CD4-positive, alpha-beta T cell treated with Interleukin-17A for 1 hour (primary cell): Measurements from ENCODE around the gene SGCD.

Experiments used
- DNase-seq: peaks from one replicate; pipeline ENCODE4 v3.0.0-alpha.2; 2020

SGCD gene

DNA sequence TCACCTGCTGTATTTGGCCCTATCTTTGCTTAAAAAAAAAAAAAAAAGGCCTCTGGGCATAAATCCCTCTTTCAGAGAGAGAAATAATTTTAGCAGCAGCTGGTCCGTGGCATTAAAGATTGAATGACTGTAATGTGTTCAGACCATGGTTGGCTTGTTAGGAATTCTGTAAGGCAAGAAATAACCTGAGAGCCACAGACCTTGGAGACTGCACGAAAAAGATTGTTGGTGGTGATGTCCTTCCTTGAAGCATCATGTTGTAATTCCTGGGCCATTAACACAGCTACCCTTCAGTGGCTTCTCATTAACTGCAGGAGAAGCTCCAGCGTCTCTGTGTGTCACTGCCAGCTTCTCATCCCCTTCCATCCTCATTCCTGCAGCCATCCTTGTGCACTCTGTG, 79.0 kb downstream of the SGCD start:
- no peak for DNase-seq

DNA sequence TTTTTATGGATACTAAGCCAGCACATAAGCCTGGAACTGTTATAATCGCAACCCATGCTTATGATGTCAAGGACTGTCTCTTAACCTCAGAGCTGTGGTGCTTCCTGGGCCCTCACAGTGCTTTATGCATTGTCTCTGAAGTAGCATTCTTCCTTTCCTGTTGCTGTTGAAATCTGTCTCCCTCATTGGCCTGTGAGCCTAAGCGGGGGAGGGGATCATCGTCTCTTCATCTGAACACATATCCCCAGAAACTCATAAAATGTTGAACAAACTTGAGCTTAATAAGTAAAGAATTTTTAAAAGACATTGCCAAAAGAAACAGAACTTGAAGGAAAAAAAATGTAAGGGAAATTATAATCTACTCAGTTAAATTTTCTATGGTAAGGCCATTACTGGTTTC, 80.3 kb downstream of the SGCD start:
- no peak for DNase-seq

DNA sequence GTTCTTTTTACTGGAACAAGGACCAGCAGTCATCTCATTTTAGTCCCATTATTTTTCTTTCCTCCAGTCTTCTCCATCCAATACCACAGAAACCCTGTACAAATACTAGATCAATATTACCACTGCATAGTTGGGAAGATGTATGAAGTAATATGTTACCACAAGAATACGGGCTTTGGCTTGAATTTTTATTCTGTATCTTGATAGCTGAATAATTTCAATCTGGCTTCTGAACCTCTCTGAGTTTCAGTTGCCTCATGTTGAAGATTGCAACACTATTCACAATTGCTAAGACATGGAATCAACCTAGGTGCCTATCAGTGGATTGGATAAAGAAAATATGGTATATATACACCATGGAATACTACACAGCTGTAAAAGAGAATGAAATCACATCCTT, 82.9 kb downstream of the SGCD start:
- no peak for DNase-seq

DNA sequence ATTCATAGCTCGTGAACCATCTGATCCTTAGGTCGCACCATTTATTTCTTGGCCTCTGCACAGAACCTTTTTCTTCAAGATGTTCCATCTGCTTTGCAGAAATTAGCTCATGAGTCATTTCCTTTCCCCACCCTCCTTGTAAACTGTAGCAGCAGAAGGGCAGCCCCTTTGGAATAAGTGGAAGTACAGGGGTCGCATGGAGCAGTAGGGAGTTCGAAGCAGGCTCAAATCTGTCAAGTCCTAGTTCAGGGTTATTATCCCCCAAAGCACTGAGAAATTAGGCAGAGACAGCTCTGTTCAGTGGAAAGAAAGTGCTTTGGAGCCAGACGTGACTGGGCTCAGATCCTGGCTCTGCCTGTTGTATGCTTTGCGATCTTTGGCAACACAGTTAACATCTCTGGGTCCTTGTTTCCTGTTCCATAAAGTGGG, 84.2 kb downstream of the SGCD start:
- DNase-seq, result no peak

DNA sequence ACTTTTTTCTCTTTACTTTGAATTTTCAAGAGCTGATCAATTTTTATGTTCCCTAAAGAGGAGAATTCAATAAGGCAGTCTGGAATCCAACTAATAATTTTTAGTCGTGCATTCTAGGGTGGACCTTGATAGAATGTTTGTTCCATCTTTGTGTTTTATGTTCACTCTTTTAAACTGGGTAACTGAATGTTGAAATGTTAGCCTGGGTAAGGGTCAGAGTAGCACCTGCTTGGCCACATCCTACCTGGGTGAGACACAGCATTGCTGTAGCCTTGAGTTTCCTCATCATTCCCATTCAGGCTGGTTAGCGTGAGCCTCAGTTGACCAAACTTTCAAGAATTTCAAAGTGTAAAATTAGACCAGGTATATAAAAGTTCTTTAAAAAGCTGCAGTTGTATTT, 85.0 kb downstream of the SGCD start:
- no peak for DNase-seq

DNA sequence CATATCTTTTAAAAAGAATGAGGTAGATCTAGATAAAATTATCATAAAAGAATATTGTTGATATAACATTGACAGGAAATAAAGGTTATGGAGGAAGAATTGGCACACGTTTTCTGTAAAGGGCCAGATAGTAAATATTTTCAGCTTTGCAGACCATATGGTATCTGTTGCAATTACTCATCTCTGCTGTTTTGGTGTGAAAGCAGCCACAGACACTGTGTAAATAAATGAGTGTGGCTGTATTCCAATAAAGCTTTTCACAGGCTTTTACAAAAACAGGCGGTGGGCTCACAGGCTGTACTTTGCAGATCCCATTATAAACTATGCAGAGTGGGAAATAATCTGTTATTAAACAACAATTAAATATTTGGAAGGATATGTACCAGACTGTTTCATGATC, 87.4 kb downstream of the SGCD start:
- no peak for DNase-seq

DNA sequence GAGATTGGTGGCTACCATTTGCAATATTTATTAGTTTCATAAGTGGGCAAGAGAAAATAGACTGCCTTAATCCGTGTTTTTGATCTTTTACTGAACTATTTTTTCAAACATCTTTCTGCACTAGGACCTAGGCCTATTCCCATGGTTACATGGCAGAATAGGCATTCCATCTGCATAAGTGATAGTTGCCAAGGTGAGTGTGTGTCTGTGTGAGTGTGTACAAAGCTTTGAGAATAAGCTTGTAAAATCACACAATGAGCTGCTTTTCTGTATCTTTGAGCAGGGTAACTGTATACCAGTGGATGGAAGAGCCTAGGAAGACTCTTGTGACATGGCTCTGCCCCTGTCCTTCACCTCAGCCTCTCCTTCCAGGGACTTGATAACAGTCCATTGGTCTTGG, 92.7 kb downstream of the SGCD start:
- no peak for DNase-seq

DNA sequence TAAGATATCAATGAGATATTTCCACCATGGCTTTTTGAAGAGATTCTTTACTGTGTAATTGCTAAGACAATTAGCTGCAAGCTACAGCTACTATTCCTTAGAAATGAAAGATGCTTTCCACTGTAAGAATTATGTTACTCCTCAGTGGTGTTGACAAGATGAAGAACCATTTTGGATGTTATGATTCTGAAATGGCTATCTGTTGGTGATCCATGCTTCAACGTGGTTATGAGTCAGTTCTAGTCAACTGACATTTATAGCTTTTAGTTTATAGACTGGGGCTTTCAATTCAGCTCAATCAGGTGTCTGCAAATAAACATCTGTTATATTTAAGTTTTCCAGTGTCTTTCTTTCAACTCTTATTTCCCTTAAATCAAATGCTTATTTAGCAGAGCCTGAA, 93.7 kb downstream of the SGCD start:
- DNase-seq, result no peak

DNA sequence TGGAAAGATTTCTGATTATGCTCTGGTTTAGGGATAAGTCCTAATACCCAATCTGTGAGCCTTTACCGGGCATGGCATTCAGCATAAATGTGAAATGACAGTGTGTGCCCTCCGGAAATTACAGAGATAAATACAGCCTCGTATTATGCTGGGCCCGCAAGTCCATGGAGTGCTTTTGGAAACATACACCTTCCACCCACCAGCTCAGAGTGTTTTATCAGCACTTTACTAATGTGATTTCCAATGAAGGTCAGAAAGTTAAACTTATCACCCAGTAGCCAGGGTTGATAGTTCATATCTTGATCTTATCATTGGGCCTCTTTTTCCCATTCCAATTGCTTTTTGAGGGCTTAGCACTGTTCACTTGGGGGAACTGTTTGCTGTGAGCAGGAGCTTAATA, 94.8 kb downstream of the SGCD start:
- DNase-seq, result no peak

DNA sequence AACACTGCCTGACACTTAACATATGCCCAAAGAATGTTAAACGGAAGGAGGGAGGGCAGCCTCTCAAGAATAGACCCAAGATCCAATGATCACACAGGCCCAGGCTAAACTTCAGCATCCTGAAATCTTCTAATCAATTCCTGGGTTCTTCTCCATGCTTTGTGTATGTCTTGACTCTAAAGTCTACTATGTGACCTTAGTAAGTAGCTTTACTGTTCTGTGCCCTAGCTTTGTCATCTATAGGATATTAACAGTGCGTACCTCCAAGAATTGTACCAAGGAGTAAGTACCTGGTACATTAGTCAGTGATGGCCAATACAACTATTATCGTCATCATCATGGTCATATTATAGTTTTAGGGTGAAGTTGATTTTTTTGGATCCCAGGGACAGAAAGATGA, 96.6 kb downstream of the SGCD start:
- no peak for DNase-seq

DNA sequence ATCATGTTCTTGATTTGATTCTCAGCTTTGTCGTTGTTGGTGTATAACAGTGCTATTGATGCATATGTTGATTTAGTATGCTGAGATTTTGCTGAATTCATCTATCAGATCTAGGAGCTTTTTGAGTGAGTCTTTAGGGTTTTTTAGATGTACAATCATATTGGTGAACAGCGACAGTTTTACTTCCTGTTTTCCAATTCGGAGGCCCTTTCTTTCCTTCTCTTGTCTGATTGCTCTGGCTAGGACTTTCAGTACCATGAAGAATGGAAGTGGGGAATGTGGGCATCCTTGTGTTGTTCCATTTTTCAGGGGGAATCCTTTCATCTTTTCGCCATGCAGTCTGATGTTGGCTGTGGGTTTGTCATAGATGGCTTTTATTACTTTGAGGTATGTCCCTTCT, 100.4 kb downstream of the SGCD start:
- DNase-seq, result no peak

DNA sequence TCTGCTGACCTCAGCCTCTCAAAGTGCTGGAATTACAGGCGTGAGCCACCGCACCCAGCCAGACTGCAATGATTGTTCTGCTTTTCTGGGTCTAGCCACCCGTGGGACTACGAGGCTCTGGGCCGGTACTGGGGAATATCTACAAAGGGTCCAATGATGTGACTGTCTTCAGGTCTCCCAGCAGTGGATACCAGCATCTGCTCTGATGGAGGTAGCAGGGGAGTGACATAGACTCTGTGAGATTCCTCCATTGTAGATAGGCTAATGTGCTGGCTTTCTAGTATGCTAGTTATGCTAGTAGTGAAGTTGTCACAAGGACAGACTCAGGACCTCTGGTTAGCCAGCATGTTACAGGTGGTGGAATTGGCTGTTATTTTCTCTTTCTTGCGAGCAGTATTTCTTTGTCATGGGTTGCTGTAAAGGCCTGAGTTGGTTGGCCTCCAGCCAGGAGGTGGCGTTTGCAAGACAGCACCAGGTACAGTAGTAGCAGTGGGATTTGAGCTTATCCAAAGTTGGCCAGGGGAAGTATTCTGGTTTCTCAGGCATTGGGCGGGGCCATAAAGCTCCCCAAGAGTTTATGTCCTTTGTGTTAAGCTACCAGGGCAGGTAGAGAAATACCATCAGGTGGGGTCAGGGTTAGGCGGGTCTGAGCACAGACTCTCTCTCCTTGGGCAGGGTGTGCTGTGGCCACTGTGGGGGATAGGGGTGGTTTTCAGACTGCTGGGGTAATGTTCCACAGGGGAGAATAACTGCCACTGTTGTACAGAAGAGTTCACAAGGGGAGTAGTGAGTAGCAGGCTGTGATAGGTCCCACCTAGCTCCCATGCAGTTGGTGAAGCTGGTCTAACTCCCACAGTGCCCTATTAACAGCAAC, 105.2 kb downstream of the SGCD start:
- no peak for DNase-seq

DNA sequence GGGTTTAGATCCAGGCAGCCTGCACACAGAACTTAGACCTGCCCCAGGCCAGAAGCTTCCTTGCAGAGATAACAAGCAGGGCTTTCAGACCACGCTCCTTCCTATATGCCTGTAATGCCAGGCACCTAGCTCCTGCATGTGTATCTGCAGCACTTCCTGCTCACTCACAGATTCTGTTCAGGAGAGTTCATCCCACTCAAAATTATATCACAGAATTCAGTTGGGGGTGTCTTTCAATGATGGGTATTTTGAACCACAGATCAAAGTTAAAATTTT, 105.8 kb downstream of the SGCD start:
- DNase-seq, result no peak

DNA sequence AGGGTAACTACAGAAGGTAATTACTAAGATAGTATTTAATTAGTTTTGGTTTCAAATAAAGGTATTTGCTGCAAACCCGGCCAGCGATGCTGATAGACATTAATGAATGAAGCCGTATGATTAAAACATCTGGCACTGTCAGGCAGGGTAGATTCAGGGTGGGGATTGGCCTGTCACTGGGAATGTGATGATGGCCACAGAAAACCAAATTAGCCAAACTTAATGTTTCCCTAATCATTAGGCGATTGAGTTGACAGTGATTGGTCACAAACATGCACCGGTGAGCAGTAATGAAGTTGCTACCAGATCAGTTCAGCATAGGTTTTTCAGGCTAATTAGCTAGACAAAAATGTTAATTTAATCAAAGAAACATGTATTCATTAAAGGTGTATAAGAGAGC, 107.5 kb downstream of the SGCD start:
- DNase-seq, result no peak

DNA sequence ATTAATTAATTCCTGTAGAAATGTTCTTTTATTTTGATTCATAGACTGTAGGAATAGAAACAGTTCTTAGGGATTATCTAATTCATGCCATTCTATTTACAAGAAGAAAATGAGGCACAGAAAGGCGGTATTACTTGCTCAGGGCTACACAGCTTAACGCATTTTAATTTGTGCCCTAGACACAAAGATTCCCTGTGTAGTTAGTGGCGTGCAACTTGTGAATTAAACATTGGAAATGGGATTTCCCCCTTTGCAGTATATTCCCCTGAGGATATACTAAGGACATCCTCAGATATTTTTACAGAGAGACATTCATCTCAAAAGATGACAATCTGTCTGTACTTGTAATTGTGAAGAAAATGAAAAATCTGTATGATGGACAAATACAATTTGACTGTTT, 108.1 kb downstream of the SGCD start:
- no peak for DNase-seq

DNA sequence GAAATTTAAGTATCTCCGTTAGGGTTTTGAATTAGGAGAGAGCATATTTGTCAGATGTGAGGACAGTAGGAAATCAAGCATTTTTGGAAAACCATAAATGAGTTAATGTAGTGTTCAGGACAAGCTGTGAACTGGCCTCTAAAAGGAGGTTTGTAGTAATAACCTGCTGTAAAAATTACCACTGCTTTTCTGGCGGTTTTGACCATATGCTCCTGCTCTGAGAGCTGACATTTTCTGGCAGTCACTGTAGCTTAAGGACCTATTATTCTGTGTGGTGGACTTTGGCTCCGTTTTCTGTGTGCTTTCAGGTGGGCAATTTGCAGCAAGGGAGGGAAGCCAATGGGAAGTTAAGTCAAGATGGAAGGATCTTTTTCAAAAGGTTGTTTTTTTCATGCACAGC, 111.1 kb downstream of the SGCD start:
- DNase-seq, result no peak

DNA sequence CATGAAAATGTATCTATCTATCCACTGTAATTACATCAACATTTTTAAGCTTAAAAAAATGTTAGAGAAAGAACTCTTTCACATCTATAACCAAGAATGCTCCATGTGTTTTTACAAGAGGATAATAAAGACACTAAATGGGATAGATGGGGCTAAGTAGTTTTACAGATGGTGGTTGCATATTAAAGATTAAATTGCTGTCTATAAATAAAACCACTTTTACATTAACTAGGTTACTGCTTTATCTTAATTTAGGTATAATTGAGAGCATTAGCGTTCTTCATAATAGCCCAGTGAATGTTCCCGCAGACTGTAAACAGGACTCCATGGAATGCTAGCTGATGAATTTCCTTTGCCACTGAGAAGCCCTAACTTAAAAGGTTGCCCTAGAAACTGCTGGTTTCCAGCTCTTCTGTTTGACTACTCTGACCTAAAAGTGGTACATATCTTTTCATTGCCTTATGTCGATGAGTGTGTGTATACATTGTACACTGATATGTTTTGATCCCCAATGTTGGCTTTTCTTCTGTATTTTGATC, 117.9 kb downstream of the SGCD start:
- DNase-seq, result no peak

DNA sequence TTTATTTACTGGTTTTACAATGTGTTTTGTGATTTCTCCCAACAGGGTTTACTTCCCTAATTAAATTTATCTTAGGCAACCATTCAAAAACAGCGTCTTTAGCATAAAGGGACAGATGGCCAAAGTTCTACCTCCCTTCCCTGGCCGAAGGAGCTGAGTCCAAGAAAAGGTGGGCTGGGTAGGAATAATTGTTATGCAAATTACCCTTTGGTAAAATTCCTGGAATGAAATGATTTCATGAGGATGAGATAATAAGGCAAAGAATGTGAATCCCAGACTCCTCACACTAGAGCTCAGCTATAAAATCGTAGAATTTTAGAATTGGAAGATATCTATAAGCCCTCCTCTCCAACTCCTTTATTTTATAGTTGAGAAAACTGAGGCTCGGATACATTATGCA, 119.6 kb downstream of the SGCD start:
- no peak for DNase-seq

DNA sequence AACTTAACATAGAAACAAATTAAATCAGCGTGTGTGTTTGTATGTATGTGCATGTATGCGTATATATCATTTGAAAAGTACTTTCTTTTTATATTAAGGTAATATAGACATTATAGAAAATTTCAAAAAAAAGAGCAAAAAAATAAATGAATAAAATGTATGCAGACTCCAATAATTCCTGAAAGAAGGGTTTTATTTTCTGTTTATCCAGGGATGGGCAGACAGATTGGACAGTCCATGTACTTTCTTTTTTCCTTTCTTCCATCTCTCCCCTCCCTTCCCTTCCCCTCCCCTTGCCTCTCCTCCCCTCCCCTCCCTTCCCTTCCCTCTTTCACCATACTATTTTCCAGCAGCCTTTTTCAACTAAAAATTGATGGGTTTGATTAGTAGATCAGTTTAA, 123.8 kb downstream of the SGCD start:
- no peak for DNase-seq

DNA sequence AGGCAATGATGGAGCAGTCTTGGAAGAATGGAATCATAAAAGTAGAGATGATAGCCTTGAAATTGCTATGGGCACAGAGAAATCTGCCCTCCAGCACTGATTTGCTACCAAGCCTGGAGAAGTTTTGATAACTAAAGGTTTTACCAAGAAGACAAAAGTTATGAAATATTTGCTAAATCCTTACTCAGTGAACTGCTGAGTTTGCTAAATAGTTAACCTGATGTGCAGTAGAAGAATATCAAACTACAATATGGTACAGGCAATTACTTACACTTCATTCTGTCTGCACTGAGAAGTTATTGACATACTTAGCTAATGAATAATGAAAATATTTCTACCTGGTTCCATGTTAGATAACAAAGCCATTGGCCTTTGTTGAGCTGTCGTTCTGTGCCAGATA, 124.5 kb downstream of the SGCD start:
- no peak for DNase-seq

DNA sequence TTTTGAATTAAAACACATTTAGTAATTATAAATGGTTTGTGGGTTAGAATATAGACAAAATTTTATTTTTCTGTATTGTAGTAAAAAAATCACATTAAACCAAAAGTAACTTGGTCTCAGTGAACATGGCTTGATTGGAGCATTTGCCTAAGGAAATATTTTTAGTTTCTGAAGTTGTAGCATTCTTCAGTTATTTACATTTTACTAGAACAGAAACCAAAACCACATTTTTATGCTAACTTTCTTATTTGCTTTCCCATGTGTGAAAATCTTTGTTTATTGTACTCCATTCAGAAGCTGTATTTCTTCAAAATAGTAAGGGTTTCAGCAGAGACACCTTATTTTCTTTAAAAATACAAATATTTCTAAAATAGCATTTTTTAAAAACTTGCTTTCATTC, 129.9 kb downstream of the SGCD start:
- no peak for DNase-seq

DNA sequence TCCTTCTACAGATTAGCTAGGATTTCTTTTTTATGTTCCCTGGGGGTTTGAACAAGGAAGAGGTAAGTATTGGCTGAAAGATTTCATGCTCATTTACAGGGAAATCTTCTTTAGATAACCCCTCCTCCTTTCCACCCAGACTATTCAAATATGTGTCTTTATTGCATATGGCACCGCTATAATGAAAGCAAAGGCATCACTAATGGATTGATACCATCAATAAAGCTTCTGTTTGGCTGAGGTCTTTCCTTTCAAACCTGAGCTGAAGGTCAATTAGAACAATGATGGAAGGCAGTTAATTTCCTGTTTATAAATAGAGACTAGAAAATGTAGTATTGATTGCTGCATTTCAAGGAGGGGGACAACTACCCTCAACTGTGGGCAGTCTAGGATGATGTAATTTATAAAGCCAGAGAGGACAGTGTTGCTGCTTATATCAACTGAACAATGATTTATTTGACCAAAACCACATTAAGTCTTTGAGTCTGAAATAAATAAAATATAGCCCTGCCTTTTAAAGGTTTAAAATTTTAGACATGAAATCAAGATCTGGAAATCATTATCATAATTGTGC, 132.9 kb downstream of the SGCD start:
- DNase-seq, result no peak

DNA sequence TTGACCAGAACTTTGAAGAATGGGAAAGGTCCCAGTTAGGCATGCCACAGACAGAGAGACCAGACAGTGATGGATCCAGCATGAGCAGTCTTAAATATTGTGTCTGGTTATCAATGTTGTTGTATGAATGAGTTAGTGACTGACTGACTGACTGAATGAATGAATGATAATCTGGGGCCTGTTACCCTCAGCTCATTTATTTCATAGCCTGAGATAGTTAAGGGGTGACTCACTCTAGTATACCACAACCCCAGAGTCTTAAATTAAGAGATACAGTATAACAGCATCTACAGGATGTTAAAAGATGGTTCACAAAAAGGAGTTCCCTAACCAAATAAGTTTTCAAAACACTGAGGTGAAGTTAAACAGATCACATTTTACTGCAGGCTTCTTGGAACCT, 133.5 kb downstream of the SGCD start:
- DNase-seq, result no peak

DNA sequence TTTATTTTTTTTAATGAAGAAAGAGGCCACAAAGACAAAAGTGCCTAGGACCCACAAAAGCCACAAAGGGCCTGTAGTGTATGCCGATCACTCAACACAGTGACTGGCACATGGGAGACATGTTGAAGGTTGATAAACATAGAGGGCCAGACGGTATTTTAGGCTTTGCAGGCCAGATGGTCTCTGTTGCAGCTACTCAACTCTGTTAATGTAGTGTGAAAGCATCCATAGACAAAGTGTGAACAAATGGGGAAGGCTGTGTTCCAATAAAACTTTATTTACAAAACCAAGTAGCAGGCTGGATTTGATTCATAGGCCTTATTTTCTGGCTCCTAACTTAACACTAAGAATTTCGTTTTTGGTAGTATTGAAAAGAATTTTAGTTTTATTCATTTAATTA, 139.9 kb downstream of the SGCD start:
- DNase-seq, result no peak

DNA sequence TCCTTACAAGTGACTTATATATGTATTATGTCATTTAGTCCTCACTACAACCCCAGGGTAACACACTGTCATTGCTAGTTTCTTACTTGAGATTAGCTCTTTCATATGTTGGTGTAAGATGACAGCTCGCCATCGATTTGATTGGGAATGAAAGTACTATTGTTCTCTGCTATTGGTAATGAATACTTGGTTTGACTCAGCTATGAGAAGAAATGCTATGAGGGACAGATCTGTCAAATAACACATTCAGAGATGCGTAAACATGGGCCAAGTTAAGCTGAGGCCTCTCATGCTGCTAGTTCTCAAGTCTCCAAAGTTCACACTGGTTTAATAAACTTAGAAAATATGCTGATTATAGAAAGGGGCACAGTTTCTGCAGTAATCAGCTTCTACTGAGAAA, 142.7 kb downstream of the SGCD start:
- DNase-seq, result no peak
